Esophagus muscularis mucosa (tissue), 4 donors: Measurements from ENCODE around the gene DNAAF5. TPM values are rescaled to one million over a fixed set of nuclear protein-coding genes. Genes with fewer than 3 reads are reported as not detected.

Source experiments
- DNase-seq: peaks from one replicate; pipeline ENCODE4 v3.0.0-alpha.2; 2017; ENCODE audit errors: extremely low spot score
- H3K27ac ChIP-seq, 4 donors: fragments of 200-600 bp; sonication (generic); replicated peaks in 1 of 4; 1 replicate in 3 of 4; 2 replicates in 1 of 4; pipeline ENCODE4 v1.5.1; 2016 to 2019; ENCODE audit warnings: mild to moderate bottlenecking in 1 of 4
- H3K27me3 ChIP-seq, 4 donors: fragments of 200-600 bp; sonication (generic); one replicate each; pipeline versions ENCODE4 v1.5.1 to v1.6.0; 2016 to 2019
- H3K36me3 ChIP-seq, 4 donors: fragments of 200-600 bp; sonication (generic); one replicate each; pipeline ENCODE4 v1.5.1; 2016 to 2019
- H3K4me1 ChIP-seq, 4 donors: fragments of 200-600 bp; sonication (generic); one replicate each; pipeline ENCODE4 v1.5.1; 2016 to 2019
- H3K4me3 ChIP-seq, 4 donors: fragments of 200-600 bp; sonication (generic); 1 replicate in 2 of 4; 2 replicates in 2 of 4; pipeline ENCODE4 v1.5.1; 2016 to 2019; ENCODE audit warnings: mild to moderate bottlenecking in 4 of 4, moderate library complexity in 1 of 4
- H3K9me3 ChIP-seq, 4 donors: fragments of 200-600 bp; sonication (generic); 1 replicate in 3 of 4; 2 replicates in 1 of 4; pipeline ENCODE4 v1.5.1; 2016 to 2019
- CTCF ChIP-seq, 3 experiments: fragments of 200-600 bp in 2 of 3; fragments of 450-650 bp in 1 of 3; sonication (generic) in 2 of 3; IDR thresholded peaks; one replicate each; pipeline ENCODE4 v1.5.1; 2017 to 2019; ENCODE audit warnings: antibody characterized with exemption in 3 of 3, mild to moderate bottlenecking in 2 of 3, moderate library complexity in 1 of 3
- EP300 ChIP-seq: sonication (generic); formaldehyde crosslinking; IDR thresholded peaks from one replicate; pipeline ENCODE4 v1.6.1; 2017; ENCODE audit warnings: antibody characterized with exemption
- POLR2A ChIP-seq: fragments of 450-650 bp; IDR thresholded peaks from one replicate; pipeline ENCODE4 v1.6.1; 2017; ENCODE audit warnings: antibody characterized with exemption, moderate library complexity, mild to moderate bottlenecking, low read depth
- POLR2AphosphoS5 ChIP-seq, 2 donors: sonication (generic); formaldehyde crosslinking; IDR thresholded peaks; one replicate each; pipeline ENCODE4 v1.6.1; 2017; ENCODE audit warnings: antibody characterized with exemption in 2 of 2
- WGBS: methylation state at CpG from one replicate; pipeline ENCODE4 v1.1.5; 2018; 5-methylcytosine and 5-hydroxymethylcytosine counted together
- intact Hi-C: fragments of 100-400 bp; cut with DNase I; formaldehyde crosslinking; loops from one replicate; pipeline ENCODE4 v1.15.1; 2023
- total RNA-seq, 4 donors: library from RNA; depleted of rRNA; stranded (reverse); fragments of >200 nt; gene quantifications; one replicate each; pipeline versions ENCODE4 v1.1.0 to v1.2.1, GENCODE V29; 2016

The DNAAF5 gene
- total RNA-seq, 4 donors from 2014 or later = 21.2 to 32.7 (median 29.4) TPM

GRCh38 chr7:763762-764161, 37.3 kb downstream of the DNAAF5 start:
- peaks cover 36 to 86% (median 64%) of the 10 kb centered on the region in 4 donors for H3K36me3 ChIP-seq
- no peak for TF ChIP-seq POLR2AphosphoS5 (IDR thresholded peaks at IDR 0.05)
- no peak for TF ChIP-seq CTCF (IDR thresholded peaks at IDR 0.05)
- TF ChIP-seq POLR2A = no peak
- no peak for TF ChIP-seq EP300
- no peak for DNase-seq
- no peaks in the 10 kb centered on the region for H3K27me3 ChIP-seq
- H3K4me3 ChIP-seq = no peak overlapping the region
- H3K9me3 ChIP-seq = no peaks in the 10 kb centered on the region
- intact Hi-C loops = no loop called here
- H3K27ac ChIP-seq = no peak overlapping the region
- 100% methylated on average over 1 of the region's 19 CpGs for WGBS
- H3K4me1 ChIP-seq = peaks cover 0 to 2% (median under 1%) of the 10 kb centered on the region in 4 donors

GRCh38 chr7:765383-765782, 38.9 kb downstream of the DNAAF5 start:
- 90% methylated on average over 7 of the region's 7 CpGs for WGBS
- H3K27ac ChIP-seq = no peak overlapping the region
- H3K36me3 ChIP-seq = peaks cover 36 to 78% (median 58%) of the 10 kb centered on the region in 4 donors
- no peak for TF ChIP-seq POLR2AphosphoS5 (IDR thresholded peaks at IDR 0.05)
- no peak for TF ChIP-seq POLR2A
- no peak for TF ChIP-seq CTCF (IDR thresholded peaks at IDR 0.05)
- TF ChIP-seq EP300 = no peak
- intact Hi-C loops = no loop called here
- H3K4me1 ChIP-seq = peaks cover 8 to 17% (median 14%) of the 10 kb centered on the region in 4 donors
- no peak for DNase-seq
- H3K9me3 ChIP-seq = no peaks in the 10 kb centered on the region
- H3K4me3 ChIP-seq = no peak overlapping the region
- no peaks in the 10 kb centered on the region for H3K27me3 ChIP-seq

- Histone ChIP-seq H3K4me3 (no peak overlapping the region), H3K27me3 (no peaks in the 10 kb centered on the region), H3K9me3 (no peaks in the 10 kb centered on the region), H3K4me1 (peaks cover 27 to 39% (median 36%) of the 10 kb centered on the region in 4 donors), H3K27ac (peak overlapping the region in 1 of 4 donors; percentile 87), H3K36me3 (peaks cover 33 to 60% (median 42%) of the 10 kb centered on the region in 4 donors)
- no peak for TF ChIP-seq EP300
- TF ChIP-seq POLR2A = no peak
- no peak for TF ChIP-seq CTCF (IDR thresholded peaks at IDR 0.05)
- TF ChIP-seq POLR2AphosphoS5 (IDR thresholded peaks at IDR 0.05) = no peak
- WGBS = 76% methylated on average over 20 of the region's 21 CpGs
- intact Hi-C loops = no loop called here
- DNase-seq = no peak
Measured at GRCh38 chr7:767580-767940, 41.1 kb downstream of the DNAAF5 start.

- TF ChIP-seq POLR2AphosphoS5 (IDR thresholded peaks at IDR 0.05) (no peak), EP300 (no peak), CTCF (IDR thresholded peaks at IDR 0.05) (no peak), POLR2A (no peak)
- Histone ChIP-seq H3K9me3 (no peaks in the 10 kb centered on the region), H3K4me3 (no peak overlapping the region), H3K36me3 (peaks cover 27 to 59% (median 40%) of the 10 kb centered on the region in 4 donors), H3K27me3 (no peaks in the 10 kb centered on the region), H3K4me1 (peaks cover 27 to 39% (median 36%) of the 10 kb centered on the region in 4 donors), H3K27ac (peak overlapping the region; percentile 1 to 87 (median 57))
- 83% methylated on average over 63 of the region's 65 CpGs for WGBS
- DNase-seq = no peak
- intact Hi-C loops = no loop called here
Measured at GRCh38 chr7:767941-768731, 41.6 kb downstream of the DNAAF5 start.
